Peyer's patch (tissue), 4 donors: ENCODE results near the gene FBLN1. TPM values are rescaled to one million over a fixed set of nuclear protein-coding genes. Genes with fewer than 3 reads are reported as not detected.
A peak's percentile ranks its signal among the peaks of the same experiment; 100 is the strongest.

ENCODE experiments used
- DNase-seq, 3 donors: peaks; one replicate each; pipeline ENCODE4 v3.0.0-alpha.2; 2017 to 2019
- H3K27ac ChIP-seq, 4 donors: fragments of 200-600 bp; sonication (generic); one replicate each; pipeline ENCODE4 v1.5.1; 2016 to 2019
- H3K27me3 ChIP-seq, 2 donors: fragments of 200-600 bp; sonication (generic); one replicate each; pipeline ENCODE4 v1.5.1; 2019
- H3K36me3 ChIP-seq, 3 donors: fragments of 200-600 bp; sonication (generic); one replicate each; pipeline ENCODE4 v1.5.1; 2016 to 2019
- H3K4me1 ChIP-seq, 4 donors: fragments of 200-600 bp; sonication (generic); one replicate each; pipeline ENCODE4 v1.5.1; 2016 to 2019
- H3K4me3 ChIP-seq, 4 donors: fragments of 200-600 bp; sonication (generic); 1 replicate in 3 of 4; 2 replicates in 1 of 4; pipeline ENCODE4 v1.5.1; 2016 to 2019; ENCODE audit warnings: mild to moderate bottlenecking in 1 of 4
- H3K9me3 ChIP-seq, 4 donors: fragments of 200-600 bp; sonication (generic); one replicate each; pipeline ENCODE4 v1.5.1; 2016 to 2019; ENCODE audit warnings: mild to moderate bottlenecking in 1 of 4
- POLR2A ChIP-seq, 2 donors: fragments of 450-650 bp; IDR thresholded peaks; one replicate each; pipeline ENCODE4 v1.5.1; 2017; ENCODE audit warnings: antibody characterized with exemption in 2 of 2, mild to moderate bottlenecking in 2 of 2, moderate library complexity in 2 of 2
- total RNA-seq, 4 donors: library from RNA; depleted of rRNA; stranded (reverse); fragments of >200 nt; gene quantifications; one replicate each; pipeline ENCODE4 v1.1.0, GENCODE V29; 2016
- TF ChIP-seq, protein P1 (sequence below), 6 experiments: fragments of 450-650 bp in 4 of 6; fragments of 200-600 bp in 2 of 6; sonication (generic) in 1 of 6; IDR thresholded peaks; one replicate each; pipeline ENCODE4 v1.5.1; 2017 to 2019; ENCODE audit warnings: antibody characterized with exemption in 6 of 6, mild to moderate bottlenecking in 3 of 6, moderate library complexity in 1 of 6

Gene FBLN1
- total RNA-seq, 4 donors from 2014 or later: 29.8 to 162 (median 136) TPM

DNA sequence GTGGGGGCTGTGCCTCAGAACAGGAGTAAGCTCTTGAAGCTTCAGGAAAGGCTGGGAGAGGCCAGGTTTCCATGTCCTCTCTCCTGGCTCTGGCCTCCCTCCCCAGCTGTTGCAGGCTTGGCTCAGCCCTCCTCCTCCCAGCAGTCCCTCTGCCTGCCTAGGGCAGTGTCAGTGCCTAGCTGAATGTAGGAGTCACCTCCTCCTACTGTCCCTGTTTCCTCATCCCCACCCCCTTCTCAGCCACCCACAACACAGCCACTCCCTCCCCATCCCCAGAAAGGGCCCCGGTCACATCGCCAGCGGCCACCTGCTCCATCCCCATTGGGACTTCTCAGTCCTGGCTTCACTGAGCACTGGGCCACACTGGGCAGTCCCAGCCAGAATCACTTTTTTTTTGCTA lies 2.9 kb upstream of the FBLN1 start:
- Histone ChIP-seq H3K9me3 (no peaks in the 10 kb centered on the region), H3K4me1 (peaks cover 0 to 11% (median 0%) of the 10 kb centered on the region in 4 donors), H3K4me3 (no peak overlapping the region), H3K36me3 (no peaks in the 10 kb centered on the region), H3K27me3 (peaks cover 0 to 17% of the 10 kb centered on the region in 2 donors), H3K27ac (no peak overlapping the region)
- peak in 2 of 3 donors; percentile 30 to 53 for DNase-seq
- TF ChIP-seq, protein P1, sequence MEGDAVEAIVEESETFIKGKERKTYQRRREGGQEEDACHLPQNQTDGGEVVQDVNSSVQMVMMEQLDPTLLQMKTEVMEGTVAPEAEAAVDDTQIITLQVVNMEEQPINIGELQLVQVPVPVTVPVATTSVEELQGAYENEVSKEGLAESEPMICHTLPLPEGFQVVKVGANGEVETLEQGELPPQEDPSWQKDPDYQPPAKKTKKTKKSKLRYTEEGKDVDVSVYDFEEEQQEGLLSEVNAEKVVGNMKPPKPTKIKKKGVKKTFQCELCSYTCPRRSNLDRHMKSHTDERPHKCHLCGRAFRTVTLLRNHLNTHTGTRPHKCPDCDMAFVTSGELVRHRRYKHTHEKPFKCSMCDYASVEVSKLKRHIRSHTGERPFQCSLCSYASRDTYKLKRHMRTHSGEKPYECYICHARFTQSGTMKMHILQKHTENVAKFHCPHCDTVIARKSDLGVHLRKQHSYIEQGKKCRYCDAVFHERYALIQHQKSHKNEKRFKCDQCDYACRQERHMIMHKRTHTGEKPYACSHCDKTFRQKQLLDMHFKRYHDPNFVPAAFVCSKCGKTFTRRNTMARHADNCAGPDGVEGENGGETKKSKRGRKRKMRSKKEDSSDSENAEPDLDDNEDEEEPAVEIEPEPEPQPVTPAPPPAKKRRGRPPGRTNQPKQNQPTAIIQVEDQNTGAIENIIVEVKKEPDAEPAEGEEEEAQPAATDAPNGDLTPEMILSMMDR (IDR thresholded peaks at IDR 0.05): no peak
- TF ChIP-seq POLR2A (IDR thresholded peaks at IDR 0.05): no peak

DNA sequence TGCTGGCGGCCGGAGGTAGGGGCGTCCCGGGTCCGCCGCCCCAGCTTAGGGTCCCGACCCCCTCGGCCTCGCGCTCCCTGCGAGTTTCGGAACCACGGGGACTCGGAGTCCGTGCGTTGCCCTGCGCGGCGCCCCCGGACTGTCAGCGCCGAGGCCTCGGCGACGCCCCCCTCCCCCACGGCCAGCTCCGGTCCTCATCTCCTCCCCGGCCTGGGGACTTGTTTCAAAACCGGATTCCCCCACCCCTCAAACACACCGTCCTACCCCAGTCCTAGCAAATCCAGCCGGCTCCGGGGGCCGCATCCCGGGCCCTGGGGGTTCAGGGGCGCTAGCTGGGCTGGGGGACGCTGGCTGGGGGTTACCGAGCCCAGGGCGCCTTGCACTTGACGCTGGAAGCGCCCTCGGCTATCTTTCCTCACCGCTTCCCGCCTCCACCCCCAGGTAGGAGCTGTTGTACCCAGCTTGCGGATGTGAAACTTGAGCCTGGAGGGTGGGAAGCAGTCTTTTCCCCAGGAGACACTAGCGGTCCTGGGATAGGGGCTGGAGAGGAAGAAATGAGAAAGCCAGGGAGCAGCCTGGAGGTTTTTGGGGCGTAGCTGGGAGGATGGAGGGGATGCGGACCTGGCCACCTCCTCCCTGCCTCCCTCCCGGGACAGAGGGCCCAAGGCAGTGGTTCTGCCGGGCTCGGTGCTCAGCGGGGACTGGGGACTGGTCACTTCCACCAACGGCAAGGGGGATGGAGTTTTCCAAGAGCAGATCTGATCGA lies 550 bp downstream of the FBLN1 start:
- peak overlapping the region; percentile 18 to 82 (median 70) for H3K27ac ChIP-seq
- H3K27me3 ChIP-seq: peaks cover 0 to 17% of the 10 kb centered on the region in 2 donors
- peak overlapping the region; percentile 35 to 54 (median 47) for H3K4me3 ChIP-seq
- no peaks in the 10 kb centered on the region for H3K9me3 ChIP-seq
- H3K4me1 ChIP-seq: peaks cover 0 to 11% (median 0%) of the 10 kb centered on the region in 4 donors
- TF ChIP-seq, protein P1 (IDR thresholded peaks at IDR 0.05): no peak
- no peak for TF ChIP-seq POLR2A (IDR thresholded peaks at IDR 0.05)
- H3K36me3 ChIP-seq: no peaks in the 10 kb centered on the region
- DNase-seq: peak in 1 of 3 donors; percentile 38

DNA sequence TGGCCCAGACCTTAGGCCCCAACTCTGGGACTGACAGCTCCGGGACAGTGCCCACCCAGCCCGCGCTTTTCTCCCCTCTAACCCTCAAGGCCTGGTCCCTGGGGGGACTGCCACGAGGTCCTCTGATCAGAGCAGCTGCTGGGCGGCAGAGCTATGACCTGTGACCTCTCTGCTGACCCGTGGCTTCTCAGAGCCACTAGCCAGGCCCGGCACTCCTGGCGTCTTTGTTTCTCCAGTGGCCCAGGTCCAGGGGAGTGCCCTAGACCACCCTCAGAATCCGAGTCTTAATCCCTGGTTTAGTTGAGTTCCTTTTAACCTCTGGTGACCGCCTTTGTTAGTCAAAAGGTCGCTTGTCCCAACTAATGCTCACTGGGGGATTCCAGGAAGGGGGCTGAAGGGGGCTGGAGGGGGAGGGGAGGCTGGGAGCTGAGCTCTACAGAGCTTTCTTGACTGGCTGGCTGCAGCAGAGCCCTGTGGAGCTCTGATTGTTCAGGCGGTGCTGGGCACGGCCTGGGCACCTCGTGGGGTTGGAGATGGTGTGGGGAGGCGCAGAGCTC lies 1.2 kb downstream of the FBLN1 start:
- Histone ChIP-seq H3K9me3 (no peaks in the 10 kb centered on the region), H3K27me3 (peaks cover 0 to 17% of the 10 kb centered on the region in 2 donors), H3K27ac (peak overlapping the region; percentile 18 to 82 (median 70)), H3K4me1 (peaks cover 0 to 11% (median 0%) of the 10 kb centered on the region in 4 donors), H3K4me3 (peak overlapping the region; percentile 35 to 54 (median 47)), H3K36me3 (no peaks in the 10 kb centered on the region)
- DNase-seq: peak in 1 of 3 donors; percentile 46
- TF ChIP-seq POLR2A (IDR thresholded peaks at IDR 0.05): no peak
- TF ChIP-seq, protein P1 (IDR thresholded peaks at IDR 0.05): no peak

DNA sequence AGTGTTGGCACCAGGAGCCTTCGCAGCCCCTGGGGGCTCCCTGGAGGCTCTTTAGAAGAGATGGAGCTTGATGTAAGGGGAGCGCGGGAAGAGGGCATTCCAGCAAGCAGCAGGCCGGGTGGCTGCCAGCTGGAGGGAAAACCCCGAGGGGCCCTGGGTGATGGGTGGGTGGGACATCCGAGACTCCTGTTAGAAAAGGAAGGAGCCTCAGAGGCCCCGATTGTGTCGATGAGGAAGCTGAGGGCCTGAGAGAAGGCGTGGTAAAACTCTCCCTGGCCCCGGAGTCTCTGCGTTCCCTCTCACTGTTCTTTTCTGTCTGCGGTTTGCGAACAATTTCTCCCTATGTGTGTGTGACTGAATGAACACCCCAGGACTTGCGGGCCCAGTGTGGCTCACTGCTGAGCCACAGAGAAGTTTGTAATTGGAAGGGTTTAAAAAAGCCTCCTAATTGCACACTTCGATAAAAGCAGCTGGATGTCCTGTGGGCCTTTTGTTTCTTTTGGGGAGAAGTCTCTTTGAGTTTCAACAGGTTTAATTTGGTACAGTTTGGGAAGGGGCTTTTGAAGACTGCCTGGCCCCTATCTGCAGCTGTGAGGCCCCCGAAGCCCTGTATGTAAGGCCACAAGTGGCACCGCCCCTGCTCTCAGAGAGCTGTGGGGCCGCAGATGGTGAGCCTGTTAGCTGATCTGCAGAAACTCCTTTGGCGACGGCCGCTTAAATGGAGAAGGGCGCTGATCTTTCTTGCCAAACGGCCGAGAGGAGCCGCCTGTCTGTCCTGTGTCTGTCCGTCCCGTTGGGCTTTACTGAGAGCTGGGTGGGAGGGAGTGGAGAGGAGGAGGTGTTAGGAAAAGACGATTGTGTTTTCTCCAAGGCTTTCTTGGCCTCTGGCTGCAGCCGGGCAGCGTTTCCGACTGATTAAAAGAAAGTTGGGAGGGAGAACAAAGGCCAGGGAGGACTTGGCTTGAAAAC lies 2.0 kb downstream of the FBLN1 start:
- peak overlapping the region; percentile 18 to 82 (median 70) for H3K27ac ChIP-seq
- DNase-seq: peak in 1 of 3 donors; percentile 46
- no peaks in the 10 kb centered on the region for H3K36me3 ChIP-seq
- TF ChIP-seq, protein P1 (IDR thresholded peaks at IDR 0.05): no peak
- no peak for TF ChIP-seq POLR2A (IDR thresholded peaks at IDR 0.05)
- H3K4me3 ChIP-seq: peak overlapping the region; percentile 35 to 54 (median 47)
- H3K4me1 ChIP-seq: peaks cover 0 to 11% (median 0%) of the 10 kb centered on the region in 4 donors
- H3K9me3 ChIP-seq: no peaks in the 10 kb centered on the region
- H3K27me3 ChIP-seq: peaks cover 0 to 17% of the 10 kb centered on the region in 2 donors
